Activated T-cell treated with anti-CD3 and anti-CD28 coated beads, Interleukin-2, amount 50 U/mL, for 48 hours (primary cell): ENCODE measurements around the gene NFX1.

Experiments used
- DNase-seq, 2 experiments: peaks; one replicate each; pipeline ENCODE4 v3.0.0-alpha.2; 2020

Gene NFX1

GRCh38 chr9:33290247-33291030 is at the start of gene NFX1:
NFX1 (plus strand) TSS chr9:33290516; CDS start chr9:33290573, 57 bp downstream.
- DNase-seq: peak; percentile 98 to 99

- no peak for DNase-seq
Measured at GRCh38 chr9:33241298-33241697, 49.0 kb upstream of the NFX1 start.

- DNase-seq: no peak
Measured at GRCh38 chr9:33242609-33243134, 47.6 kb upstream of the NFX1 start.

GRCh38 chr9:33244137-33244784 is 46.1 kb upstream of the NFX1 start:
- no peak for DNase-seq

GRCh38 chr9:33245341-33245740 is 45.0 kb upstream of the NFX1 start:
- DNase-seq: no peak

- no peak for DNase-seq
Measured at GRCh38 chr9:33246269-33246860, 44.0 kb upstream of the NFX1 start.

GRCh38 chr9:33248606-33249005 is 41.7 kb upstream of the NFX1 start:
- no peak for DNase-seq

GRCh38 chr9:33249087-33249658 is 41.1 kb upstream of the NFX1 start:
- DNase-seq: no peak

- DNase-seq: no peak
Measured at GRCh38 chr9:33249983-33250382, 40.3 kb upstream of the NFX1 start.

- no peak for DNase-seq
Measured at GRCh38 chr9:33250458-33250995, 39.8 kb upstream of the NFX1 start.

- no peak for DNase-seq
Measured at GRCh38 chr9:33254211-33254610, 36.1 kb upstream of the NFX1 start.

GRCh38 chr9:33255014-33255413 is 35.3 kb upstream of the NFX1 start:
- no peak for DNase-seq

GRCh38 chr9:33255471-33255870 is 34.8 kb upstream of the NFX1 start:
- no peak for DNase-seq

GRCh38 chr9:33256236-33256635 is 34.1 kb upstream of the NFX1 start:
- DNase-seq: no peak

- peak in 1 of 2 experiments; percentile 0 for DNase-seq
Measured at GRCh38 chr9:33257276-33257675, 33.0 kb upstream of the NFX1 start.

GRCh38 chr9:33260372-33260771 is 29.9 kb upstream of the NFX1 start:
- no peak for DNase-seq

GRCh38 chr9:33263131-33264002 is 26.9 kb upstream of the NFX1 start:
- no peak for DNase-seq

- DNase-seq: peak; percentile 65 to 66
Measured at GRCh38 chr9:33264003-33264472, 26.3 kb upstream of the NFX1 start.

GRCh38 chr9:33264473-33265177 is 25.7 kb upstream of the NFX1 start, which contains the start of the genes BAG1 and CHMP5:
BAG1 (minus strand) TSS chr9:33264708.
CHMP5 (plus strand) TSS chr9:33265049; CDS start chr9:33265079, 30 bp downstream.
- peak; percentile 100 for DNase-seq

GRCh38 chr9:33265211-33265865 is 25.0 kb upstream of the NFX1 start:
- DNase-seq: no peak
